ENCODE measurements around the gene RTL9.

Gene RTL9

GRCh38 chrX:110341189-110342035, 17.2 kb upstream of the RTL9 start:
- no peak for DNase-seq (ENCODE audit: low read depth)

DNA sequence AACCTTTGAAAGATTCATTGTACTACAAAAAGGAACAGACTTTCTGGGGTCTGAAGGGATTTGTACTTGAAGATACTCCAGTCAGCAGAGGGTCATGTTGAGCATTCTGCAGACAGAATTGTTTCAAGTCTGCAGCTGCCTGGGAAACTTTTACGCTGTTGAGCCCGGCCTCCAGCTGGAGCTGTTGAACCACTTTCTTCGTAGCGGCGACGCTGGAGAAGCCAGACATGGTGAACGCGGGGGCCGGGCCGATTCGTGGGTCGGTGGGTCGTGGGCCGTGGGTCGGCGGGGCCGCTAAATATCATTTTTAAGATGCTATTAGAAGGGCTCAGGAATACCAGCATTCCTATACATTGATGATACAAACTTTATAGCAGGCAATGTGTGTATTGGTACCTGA, 12.0 kb upstream of the RTL9 start:
- DNase-seq (ENCODE audit: low read depth), result no peak

DNA sequence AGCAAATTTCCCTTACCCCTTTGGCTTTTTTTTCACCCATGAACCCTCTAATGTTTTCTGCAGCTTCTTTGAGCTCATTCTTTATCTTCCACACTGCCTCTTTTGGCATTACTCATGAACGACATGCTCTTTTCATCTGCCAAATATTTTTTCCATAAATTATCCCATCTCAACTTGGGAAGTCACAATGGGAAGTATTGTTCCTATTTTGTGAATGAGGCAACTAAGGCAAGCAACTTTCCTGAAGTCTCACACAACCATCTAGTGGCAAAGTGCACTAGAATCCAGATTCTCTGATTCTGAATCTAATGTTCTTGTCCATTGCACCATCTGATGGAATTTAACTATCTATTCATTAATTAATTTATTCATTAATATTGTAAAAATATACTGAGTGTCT, 625 bp downstream of the RTL9 start:
- no peak for DNase-seq (ENCODE audit: low read depth)

DNA sequence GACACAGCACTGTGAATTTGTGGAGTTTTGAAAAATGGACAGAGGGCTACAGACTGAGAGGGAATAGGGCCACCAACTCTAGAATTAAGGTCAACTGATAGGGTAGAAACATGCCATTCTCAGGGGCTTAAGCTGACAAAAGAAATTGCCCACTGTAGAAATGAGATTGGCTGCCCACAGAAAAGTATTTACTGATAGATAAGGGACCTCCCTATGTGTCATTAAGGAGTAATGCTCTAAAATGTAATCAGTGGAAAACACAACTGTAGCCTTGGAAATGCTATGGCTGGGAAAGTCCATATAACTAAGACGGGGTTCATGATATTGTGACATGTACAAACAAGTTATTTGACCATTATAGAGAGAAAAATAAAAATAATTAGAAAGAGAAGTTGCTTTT, 4.6 kb downstream of the RTL9 start:
- DNase-seq (ENCODE audit: low read depth), result no peak

DNA sequence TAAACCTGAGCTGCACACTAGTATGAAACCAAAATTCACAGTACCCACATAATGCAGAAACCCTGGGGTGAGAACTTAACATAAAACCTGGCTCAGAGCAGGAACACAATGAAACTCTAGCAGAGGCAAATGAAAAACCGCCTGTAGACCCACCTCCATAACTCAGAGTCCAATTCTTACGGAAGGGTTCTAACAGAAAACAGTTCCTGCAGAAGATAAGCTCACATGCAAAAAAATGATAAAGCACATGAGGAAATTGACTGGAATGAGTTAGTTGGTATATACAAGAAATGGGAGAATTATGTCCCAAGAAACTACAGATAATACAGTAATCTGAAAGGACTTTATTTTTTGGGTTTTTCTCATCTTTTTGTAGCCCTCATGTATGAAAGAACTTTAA, 14.7 kb downstream of the RTL9 start:
- no peak for DNase-seq (ENCODE audit: low read depth)

- no peak for DNase-seq (ENCODE audit: low read depth)
Measured at GRCh38 chrX:110374559-110374958, 15.9 kb downstream of the RTL9 start.

DNA sequence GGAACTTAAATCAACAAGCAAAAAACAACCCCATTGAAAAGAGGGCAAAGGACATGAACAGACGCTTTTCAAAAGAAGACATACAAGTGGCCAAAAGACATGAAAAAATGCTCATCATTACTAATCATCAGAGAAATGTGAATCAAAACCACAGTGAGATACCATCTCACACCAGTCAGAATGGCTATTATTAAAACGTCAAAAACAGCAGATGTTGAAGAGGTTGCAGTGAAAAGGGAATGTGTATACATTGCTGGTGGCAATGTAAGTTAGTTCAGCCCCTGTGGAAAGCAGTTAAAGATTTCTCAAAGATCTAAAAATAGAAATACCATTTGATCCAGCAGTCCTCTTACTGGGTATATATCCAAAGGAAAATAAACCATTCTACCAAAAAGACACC, 22.6 kb downstream of the RTL9 start:
- DNase-seq (ENCODE audit: low read depth), result no peak

- no peak for DNase-seq (ENCODE audit: low read depth)
Measured at GRCh38 chrX:110383414-110383813, 24.8 kb downstream of the RTL9 start.

DNA sequence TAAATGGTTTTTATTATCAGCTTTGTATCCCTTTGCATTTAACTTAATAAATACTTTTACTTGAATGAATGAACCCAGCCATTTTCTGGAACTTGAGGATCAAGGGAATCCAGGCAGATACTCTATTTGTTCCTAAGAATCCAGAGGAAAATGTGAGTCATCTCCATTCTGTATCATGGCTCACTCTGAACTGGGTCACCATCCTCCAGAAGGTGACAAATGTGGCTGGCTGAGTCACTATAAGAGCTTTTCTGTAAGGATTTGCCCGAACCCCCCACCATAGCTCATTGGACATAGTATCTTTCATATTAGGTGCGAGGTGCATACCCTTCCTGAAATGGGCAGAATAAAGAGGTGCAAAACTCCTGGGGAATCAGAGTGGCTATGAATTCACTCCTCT, 25.8 kb downstream of the RTL9 start:
- DNase-seq (ENCODE audit: low read depth), result no peak

DNA sequence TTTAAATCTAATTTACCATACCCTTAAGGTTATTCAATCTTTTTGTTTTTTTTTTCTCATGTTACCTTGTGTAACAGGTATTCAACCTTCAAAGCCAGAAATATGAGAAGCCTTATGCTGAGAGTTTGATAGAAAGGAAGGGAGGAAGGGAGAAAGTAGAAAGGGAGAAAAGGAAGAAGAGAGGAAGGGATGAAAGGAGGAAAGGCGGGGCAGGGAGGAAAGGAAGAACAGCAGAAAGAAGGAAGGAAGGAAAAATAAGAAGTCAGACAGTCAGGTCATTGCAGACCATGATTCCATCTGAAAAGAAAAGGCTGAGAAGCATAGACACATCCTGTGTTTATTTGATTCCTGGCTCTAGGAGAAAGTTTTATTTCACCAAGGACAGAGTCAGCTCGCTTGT, 30.9 kb downstream of the RTL9 start:
- DNase-seq (ENCODE audit: low read depth), result no peak

- DNase-seq (ENCODE audit: low read depth), result no peak
Measured at GRCh38 chrX:110391086-110391485, 32.4 kb downstream of the RTL9 start.

DNA sequence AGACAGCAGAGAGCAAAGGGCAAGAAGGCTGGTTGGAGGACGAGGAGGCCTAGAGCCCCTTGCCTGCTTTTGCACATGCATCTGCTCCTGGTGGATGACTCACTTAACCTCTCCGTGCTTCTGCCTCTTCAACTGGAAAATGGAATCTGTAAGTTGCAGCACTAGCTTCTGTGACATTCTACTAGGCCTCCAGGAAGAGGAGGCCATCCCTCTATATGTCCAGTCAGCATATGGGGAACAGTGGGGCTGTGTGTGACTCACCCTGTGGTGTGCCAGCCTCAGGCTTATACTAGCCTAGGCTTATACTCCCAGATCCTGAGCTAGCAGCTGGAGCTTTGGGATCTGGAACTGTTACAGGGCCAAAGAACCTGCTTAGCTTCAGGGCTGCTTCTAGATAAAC, 36.0 kb downstream of the RTL9 start:
- no peak for DNase-seq (ENCODE audit: low read depth)

DNA sequence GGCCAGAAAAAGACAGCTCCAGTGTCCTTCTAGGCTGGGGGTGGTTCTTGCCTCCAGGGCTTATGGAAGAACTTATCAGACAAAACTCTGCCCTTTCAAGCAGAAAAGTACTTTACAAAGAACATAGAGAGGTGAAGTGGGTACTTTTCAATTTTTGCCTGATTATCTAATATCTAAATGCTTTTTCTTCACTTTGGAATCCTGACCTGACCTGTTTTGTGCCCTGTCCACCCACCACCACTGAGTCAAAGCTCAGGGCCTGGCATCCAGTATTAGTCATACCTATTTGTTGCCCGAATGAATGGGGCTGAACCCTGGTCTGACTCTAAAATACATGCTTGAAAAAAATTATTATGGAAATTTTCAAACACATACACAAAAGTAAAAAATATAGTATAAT, 37.2 kb downstream of the RTL9 start:
- no peak for DNase-seq (ENCODE audit: low read depth)

GRCh38 chrX:110396735-110397134, 38.1 kb downstream of the RTL9 start:
- DNase-seq (ENCODE audit: low read depth), result no peak

GRCh38 chrX:110397339-110397738, 38.7 kb downstream of the RTL9 start:
- no peak for DNase-seq (ENCODE audit: low read depth)

- DNase-seq (ENCODE audit: low read depth), result no peak
Measured at GRCh38 chrX:110397904-110398303, 39.3 kb downstream of the RTL9 start.

GRCh38 chrX:110399497-110399896, 40.8 kb downstream of the RTL9 start:
- DNase-seq (ENCODE audit: low read depth), result no peak

- DNase-seq (ENCODE audit: low read depth), result no peak
Measured at GRCh38 chrX:110399966-110400365, 41.3 kb downstream of the RTL9 start.

- no peak for DNase-seq (ENCODE audit: low read depth)
Measured at GRCh38 chrX:110401135-110401534, 42.5 kb downstream of the RTL9 start.

GRCh38 chrX:110402091-110402849, 43.6 kb downstream of the RTL9 start:
- no peak for DNase-seq (ENCODE audit: low read depth)

DNA sequence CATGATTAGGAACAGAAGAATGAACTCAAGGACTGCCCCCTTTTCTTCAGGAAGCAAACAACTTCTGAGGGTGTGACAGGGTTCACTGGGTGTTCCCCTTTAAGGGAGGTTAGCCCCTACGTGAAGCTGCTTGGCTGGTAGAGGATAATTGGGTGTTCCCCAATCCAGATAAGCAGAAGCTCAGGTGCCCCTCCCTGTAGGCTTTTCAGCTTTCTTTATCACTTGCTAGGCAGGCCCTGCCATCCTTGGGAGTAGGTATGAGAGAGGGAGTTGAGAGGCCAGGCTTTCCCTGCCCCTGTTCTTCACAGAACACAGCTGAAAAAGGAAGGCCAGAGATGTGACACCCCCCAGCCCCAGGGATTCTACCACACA, 44.2 kb downstream of the RTL9 start:
- no peak for DNase-seq (ENCODE audit: low read depth)

DNA sequence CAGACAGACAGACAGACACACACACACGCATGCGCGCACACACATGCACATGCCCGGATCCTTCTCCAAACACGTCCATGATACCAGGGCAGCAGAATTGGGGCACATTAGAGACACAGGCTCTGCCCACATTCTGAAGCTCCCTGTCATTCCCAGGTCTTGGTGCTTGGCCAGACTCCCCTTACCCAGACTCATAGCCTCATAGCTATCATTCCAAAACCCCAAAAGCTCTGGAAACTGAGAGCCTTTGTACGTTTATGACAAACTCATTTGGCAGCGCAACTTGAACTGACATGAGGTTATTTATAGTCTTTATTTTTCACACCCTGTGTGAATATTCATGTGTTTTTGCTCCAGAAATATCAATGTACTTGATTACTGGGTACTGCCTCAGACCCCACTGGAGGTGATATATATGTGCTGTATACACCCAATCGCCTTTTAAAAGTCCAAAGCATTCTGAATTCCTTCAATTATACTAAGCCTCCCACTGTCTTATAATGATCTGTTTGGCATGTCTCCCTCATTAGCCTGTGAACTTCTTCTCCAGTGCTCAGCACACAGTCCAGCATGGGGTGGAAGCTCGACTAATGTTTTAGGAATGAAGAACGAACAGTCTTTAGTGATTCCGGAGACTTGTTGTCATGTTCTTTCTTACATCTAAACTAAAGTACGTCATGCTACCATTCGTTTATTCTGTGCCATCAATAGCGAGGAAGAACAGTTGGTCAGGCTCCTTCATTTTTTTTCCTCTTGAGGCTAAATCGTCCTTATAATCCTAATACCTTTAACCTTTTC, 45.0 kb downstream of the RTL9 start:
- no peak for DNase-seq (ENCODE audit: low read depth)

DNA sequence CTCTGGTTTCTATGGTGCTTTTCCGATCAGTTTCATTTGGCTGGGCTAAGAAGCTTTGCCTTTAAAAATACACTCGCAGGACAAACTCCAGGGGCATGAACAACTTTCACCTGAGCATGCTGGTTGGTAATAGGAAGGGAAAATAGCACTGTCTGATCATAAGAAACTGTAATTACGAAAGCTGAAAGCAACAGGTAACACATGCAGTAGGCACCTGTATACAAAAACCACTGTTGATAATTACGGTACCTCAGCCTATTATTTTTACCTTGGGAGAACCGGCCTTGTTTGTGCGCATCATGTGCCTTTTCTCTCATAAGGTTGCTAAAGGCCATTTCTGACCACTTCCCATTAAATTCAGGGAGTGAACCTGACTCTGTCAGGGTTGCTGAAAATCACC, 45.7 kb downstream of the RTL9 start:
- DNase-seq (ENCODE audit: low read depth), result no peak

Data from activated T-cell treated with anti-CD3 and anti-CD28 coated beads for 1 hour (primary cell).